Liver (tissue), 3 donors: ENCODE results near the gene SH3PXD2B.

Source experiments
- CTCF ChIP-seq: fragments of 150-350 bp; IDR thresholded peaks from 2 replicates; pipeline ENCODE4 v1.5.1; 2017; ENCODE audit warnings: improper control_type of control experiment, low read depth, low read length; ENCODE audit not compliant: missing input control
- MAX ChIP-seq: IDR thresholded peaks from 2 replicates; pipeline ENCODE4 v1.6.1; 2016; ENCODE audit warnings: antibody characterized with exemption
- REST ChIP-seq: IDR thresholded peaks from 2 replicates; pipeline ENCODE4 v1.6.1; 2016; ENCODE audit warnings: antibody characterized with exemption, mild to moderate bottlenecking
- SP1 ChIP-seq: IDR thresholded peaks from 2 replicates; pipeline ENCODE4 v1.6.1; 2018; ENCODE audit warnings: antibody characterized with exemption, mild to moderate bottlenecking
- TAF1 ChIP-seq: conservative IDR thresholded peaks from 2 replicates; pipeline ENCODE4 v1.6.1; 2016; ENCODE audit warnings: antibody characterized with exemption, mild to moderate bottlenecking
- ZBTB33 ChIP-seq: IDR thresholded peaks from 2 replicates; pipeline ENCODE4 v1.6.1; 2016; ENCODE audit warnings: antibody characterized with exemption
- donor health status: healthy.
- donor health status: healthy.

GRCh38 chr5:172370237-172370640, 84.1 kb downstream of the SH3PXD2B start:
- no peak for TF ChIP-seq TAF1
- TF ChIP-seq SP1, result no peak
- no peak for TF ChIP-seq ZBTB33
- peak; percentile 4 for TF ChIP-seq CTCF
- TF ChIP-seq REST, result no peak
- no peak for TF ChIP-seq MAX
